DND-41 (cell line): Measurements from ENCODE around the gene HDAC4.
A peak's percentile ranks its signal among the peaks of the same experiment; 100 is the strongest.

Experiments used
- ATAC-seq: fragments of 200-7000 bp; cut with Tn5 transposase; 3 replicates; pipeline ENCODE4 v1.9.1; 2021; ENCODE audit warnings: low read depth; ENCODE audit not compliant: insufficient read depth
- DNase-seq: peaks from one replicate; pipeline ENCODE4 v3.0.0-alpha.2; 2020
- H2AFZ ChIP-seq: 2 replicates; pipeline ENCODE4 v1.6.0; 2012; ENCODE audit warnings: low read depth, low read length
- H3K27ac ChIP-seq: 2 replicates; pipeline ENCODE4 v1.5.1; 2012; ENCODE audit warnings: low read length, inconsistent platforms
- H3K27me3 ChIP-seq: fragments of 200-600 bp; sonication (generic); 2 replicates; pipeline ENCODE4 v1.6.0; 2012; ENCODE audit warnings: low read length, mild to moderate bottlenecking, inconsistent platforms; ENCODE audit not compliant: insufficient read depth, poor library complexity
- H3K36me3 ChIP-seq: 2 replicates; pipeline ENCODE4 v1.5.1; 2012; ENCODE audit warnings: low read length, inconsistent platforms; ENCODE audit not compliant: insufficient read depth
- H3K4me1 ChIP-seq: 2 replicates; pipeline ENCODE4 v1.5.1; 2012; ENCODE audit warnings: mild to moderate bottlenecking, low read length; ENCODE audit not compliant: insufficient read depth
- H3K4me2 ChIP-seq: 2 replicates; pipeline ENCODE4 v1.6.0; 2012; ENCODE audit warnings: mild to moderate bottlenecking, moderate library complexity, low read length, inconsistent platforms; ENCODE audit not compliant: insufficient read depth
- H3K4me3 ChIP-seq, 2 experiments: fragments of 200-600 bp in 1 of 2; shearing (Covaris generic) in 1 of 2; 2 replicates each; pipeline ENCODE4 v1.5.1; 2012 to 2016; ENCODE audit warnings: inconsistent platforms in 2 of 2, low read length in 2 of 2, mild to moderate bottlenecking in 2 of 2, low read depth in 1 of 2, moderate library complexity in 1 of 2
- H3K79me2 ChIP-seq: 2 replicates; pipeline ENCODE4 v1.6.0; 2012; ENCODE audit warnings: low read length, inconsistent platforms; ENCODE audit not compliant: insufficient read depth
- H3K9ac ChIP-seq: 2 replicates; pipeline ENCODE4 v1.6.0; 2012; ENCODE audit warnings: low read depth, mild to moderate bottlenecking, inconsistent platforms, low read length, moderate library complexity
- H3K9me3 ChIP-seq: 2 replicates; pipeline ENCODE4 v1.5.1; 2012; ENCODE audit warnings: low read length, moderate library complexity, mild to moderate bottlenecking, inconsistent platforms; ENCODE audit not compliant: insufficient read depth, severe bottlenecking
- H4K20me1 ChIP-seq: 2 replicates; pipeline ENCODE4 v1.6.0; 2012; ENCODE audit warnings: low read length; ENCODE audit not compliant: insufficient read depth
- CTCF ChIP-seq: IDR thresholded peaks from 2 replicates; pipeline ENCODE4 v1.5.1; 2012; ENCODE audit warnings: borderline replicate concordance, low read length, moderate library complexity, mild to moderate bottlenecking; ENCODE audit not compliant: poor library complexity, severe bottlenecking; ENCODE audit errors: extremely low read depth
- EZH2 ChIP-seq: IDR thresholded peaks from 3 replicates; pipeline ENCODE4 v1.6.1; 2012; ENCODE audit warnings: borderline replicate concordance, low read depth, mild to moderate bottlenecking, moderate library complexity, low read length, inconsistent platforms; ENCODE audit not compliant: severe bottlenecking

The HDAC4 gene

GRCh38 chr2:239305771-239306170 is 95.0 kb downstream of the HDAC4 start:
- ATAC-seq, result no peak
- Histone ChIP-seq H2AFZ (no peak overlapping the region), H3K9ac (no peak overlapping the region), H3K9me3 (no peaks in the 10 kb centered on the region), H4K20me1 (peaks cover 94% of the 10 kb centered on the region), H3K4me3 (no peak overlapping the region), H3K4me1 (peaks cover 66% of the 10 kb centered on the region), H3K4me2 (no peak overlapping the region), H3K27ac (peak overlapping the region; percentile 60), H3K27me3 (no peaks in the 10 kb centered on the region), H3K36me3 (peaks cover 87% of the 10 kb centered on the region), H3K79me2 (peaks cover 100% of the 10 kb centered on the region)
- DNase-seq, result no peak
- TF ChIP-seq EZH2, result no peak
- no peak for TF ChIP-seq CTCF

- TF ChIP-seq CTCF, result no peak
- TF ChIP-seq EZH2, result no peak
- Histone ChIP-seq H4K20me1 (peaks cover 94% of the 10 kb centered on the region), H3K79me2 (peaks cover 100% of the 10 kb centered on the region), H3K4me2 (no peak overlapping the region; the same call in 1 of the 2 replicates), H3K9ac (no peak overlapping the region), H3K27ac (peak overlapping the region; percentile 74), H3K9me3 (no peaks in the 10 kb centered on the region), H2AFZ (no peak overlapping the region), H3K27me3 (no peaks in the 10 kb centered on the region), H3K36me3 (peaks cover 86% of the 10 kb centered on the region), H3K4me3 (no peak overlapping the region), H3K4me1 (peaks cover 72% of the 10 kb centered on the region)
- ATAC-seq, result no peak
- DNase-seq, result no peak
These were observed 95.6 kb downstream of the HDAC4 start for GRCh38 chr2:239305222-239305575.

- no peak for TF ChIP-seq CTCF
- TF ChIP-seq EZH2, result no peak
- H3K36me3 ChIP-seq, result peaks cover 86% of the 10 kb centered on the region
- ATAC-seq, result no peak
- H2AFZ ChIP-seq, result no peak overlapping the region
- no peaks in the 10 kb centered on the region for H3K9me3 ChIP-seq
- peaks cover 93% of the 10 kb centered on the region for H4K20me1 ChIP-seq
- peaks cover 100% of the 10 kb centered on the region for H3K79me2 ChIP-seq
- H3K4me1 ChIP-seq, result peaks cover 77% of the 10 kb centered on the region
- H3K4me2 ChIP-seq, result no peak overlapping the region; the same call in 1 of the 2 replicates
- DNase-seq, result no peak
- no peaks in the 10 kb centered on the region for H3K27me3 ChIP-seq
- peak overlapping the region; percentile 74 for H3K27ac ChIP-seq
- no peak overlapping the region for H3K9ac ChIP-seq
- H3K4me3 ChIP-seq, result no peak overlapping the region
These were observed 96.1 kb downstream of the HDAC4 start for GRCh38 chr2:239304533-239305221.
